HG02870 (cell line): ENCODE measurements around the gene LY6G6F.

ENCODE experiments used
- ATAC-seq: cut with Tn5 transposase; IDR thresholded peaks from one replicate; pipeline ENCODE4 v1.9.1; 2021; ENCODE audit warnings: mild to moderate bottlenecking, moderate library complexity; ENCODE audit not compliant: unreplicated experiment

The LY6G6F gene

GRCh38 chr6:31706599-31706998, at the start of gene LY6G6F:
TSS of gene LY6G6F (plus strand) at chr6:31706866. CDS start at chr6:31706907, 41 bp downstream.
- no peak for ATAC-seq

GRCh38 chr6:31657406-31658157, 49.1 kb upstream of the LY6G6F start:
- ATAC-seq = no peak

- no peak for ATAC-seq
Observed at GRCh38 chr6:31658158-31658688, 48.4 kb upstream of the LY6G6F start.

GRCh38 chr6:31658983-31659648, 47.5 kb upstream of the LY6G6F start:
- ATAC-seq = no peak

- no peak for ATAC-seq
Observed at GRCh38 chr6:31659649-31660380, 46.9 kb upstream of the LY6G6F start.

GRCh38 chr6:31660381-31661261, 46.0 kb upstream of the LY6G6F start, which contains the start of gene C6orf47:
TSS of gene C6orf47 (minus strand) at chr6:31660778. CDS start at chr6:31659947, 831 bp downstream.
- ATAC-seq = peak; percentile 41

GRCh38 chr6:31661262-31662123, 45.2 kb upstream of the LY6G6F start:
- no peak for ATAC-seq

- ATAC-seq = no peak
Observed at GRCh38 chr6:31662124-31662723, 44.4 kb upstream of the LY6G6F start.

- no peak for ATAC-seq
Observed at GRCh38 chr6:31663126-31663960, 43.3 kb upstream of the LY6G6F start.

GRCh38 chr6:31663961-31664789, 42.5 kb upstream of the LY6G6F start:
- ATAC-seq = no peak

- peak; percentile 35 for ATAC-seq
Observed at GRCh38 chr6:31664790-31665500, 41.7 kb upstream of the LY6G6F start, which contains the start of gene GPANK1. TSS of gene GPANK1 (minus strand) at chr6:31664997. CDS start at chr6:31664478, 519 bp downstream.

GRCh38 chr6:31665501-31666336, 40.9 kb upstream of the LY6G6F start, which contains the start of gene CSNK2B:
TSS of gene CSNK2B (plus strand) at chr6:31666080. CDS start at chr6:31666832, 752 bp downstream.
- ATAC-seq = peak; percentile 82

- no peak for ATAC-seq
Observed at GRCh38 chr6:31666337-31666965, 40.2 kb upstream of the LY6G6F start.

GRCh38 chr6:31669676-31670075, 37.0 kb upstream of the LY6G6F start, which contains the start of gene LY6G5B:
TSS of gene LY6G5B (plus strand) at chr6:31669976. CDS start at chr6:31670951, 975 bp downstream.
- ATAC-seq = no peak
